ENCODE results near the gene TSC22D2. TPM values are rescaled to one million over a fixed set of nuclear protein-coding genes. Genes with fewer than 3 reads are reported as not detected.

The TSC22D2 gene
- total RNA-seq, 1 donor from 2014 or later, result 39.8 TPM

GRCh38 chr3:150454085-150454484 lies 46.0 kb downstream of the TSC22D2 start:
- TF ChIP-seq, protein P1, sequence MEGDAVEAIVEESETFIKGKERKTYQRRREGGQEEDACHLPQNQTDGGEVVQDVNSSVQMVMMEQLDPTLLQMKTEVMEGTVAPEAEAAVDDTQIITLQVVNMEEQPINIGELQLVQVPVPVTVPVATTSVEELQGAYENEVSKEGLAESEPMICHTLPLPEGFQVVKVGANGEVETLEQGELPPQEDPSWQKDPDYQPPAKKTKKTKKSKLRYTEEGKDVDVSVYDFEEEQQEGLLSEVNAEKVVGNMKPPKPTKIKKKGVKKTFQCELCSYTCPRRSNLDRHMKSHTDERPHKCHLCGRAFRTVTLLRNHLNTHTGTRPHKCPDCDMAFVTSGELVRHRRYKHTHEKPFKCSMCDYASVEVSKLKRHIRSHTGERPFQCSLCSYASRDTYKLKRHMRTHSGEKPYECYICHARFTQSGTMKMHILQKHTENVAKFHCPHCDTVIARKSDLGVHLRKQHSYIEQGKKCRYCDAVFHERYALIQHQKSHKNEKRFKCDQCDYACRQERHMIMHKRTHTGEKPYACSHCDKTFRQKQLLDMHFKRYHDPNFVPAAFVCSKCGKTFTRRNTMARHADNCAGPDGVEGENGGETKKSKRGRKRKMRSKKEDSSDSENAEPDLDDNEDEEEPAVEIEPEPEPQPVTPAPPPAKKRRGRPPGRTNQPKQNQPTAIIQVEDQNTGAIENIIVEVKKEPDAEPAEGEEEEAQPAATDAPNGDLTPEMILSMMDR (IDR thresholded peaks at IDR 0.05), result no peak
- peaks cover 46% of the 10 kb centered on the region for H3K4me1 Mint-ChIP-seq (ENCODE audit: low read depth)
- H3K36me3 Mint-ChIP-seq (ENCODE audit: low read depth), result peaks cover 12% of the 10 kb centered on the region
- no peaks in the 10 kb centered on the region for H3K27me3 Mint-ChIP-seq (ENCODE audit: low read depth)
- no peak overlapping the region for H3K4me3 Mint-ChIP-seq (ENCODE audit: unreplicated experiment)
- no peak overlapping the region for H3K27ac Mint-ChIP-seq (ENCODE audit: unreplicated experiment)
- DNase-seq (ENCODE audit: low spot score), result no peak
- H3K9me3 Mint-ChIP-seq (ENCODE audit: low read depth), result no peaks in the 10 kb centered on the region

DNA sequence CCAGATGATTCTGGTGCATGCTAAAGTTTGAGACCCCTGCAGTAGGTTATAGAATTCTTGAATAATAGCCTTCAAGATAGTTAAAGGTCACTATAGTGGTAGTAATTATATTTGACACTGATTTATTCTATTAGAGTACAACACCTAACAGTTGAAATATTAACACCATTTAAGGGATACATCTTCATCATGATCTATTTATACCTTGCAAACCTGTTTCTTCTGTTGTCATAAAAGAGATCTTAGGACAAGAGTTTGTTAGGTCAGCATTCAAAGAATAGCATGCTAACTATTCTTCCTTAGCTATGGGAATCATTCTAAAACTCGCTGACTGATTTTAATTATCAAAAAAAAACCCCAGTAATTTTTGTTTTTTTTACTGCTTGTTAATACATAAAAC lies 46.5 kb downstream of the TSC22D2 start:
- DNase-seq (ENCODE audit: low spot score), result no peak
- Mint-ChIP-seq H3K9me3 (ENCODE audit: low read depth) (no peaks in the 10 kb centered on the region), H3K4me3 (ENCODE audit: unreplicated experiment) (no peak overlapping the region), H3K27ac (ENCODE audit: unreplicated experiment) (peak overlapping the region; percentile 5), H3K27me3 (ENCODE audit: low read depth) (no peaks in the 10 kb centered on the region), H3K36me3 (ENCODE audit: low read depth) (peaks cover 13% of the 10 kb centered on the region), H3K4me1 (ENCODE audit: low read depth) (peaks cover 41% of the 10 kb centered on the region)
- TF ChIP-seq, protein P1 (IDR thresholded peaks at IDR 0.05), result no peak

DNA sequence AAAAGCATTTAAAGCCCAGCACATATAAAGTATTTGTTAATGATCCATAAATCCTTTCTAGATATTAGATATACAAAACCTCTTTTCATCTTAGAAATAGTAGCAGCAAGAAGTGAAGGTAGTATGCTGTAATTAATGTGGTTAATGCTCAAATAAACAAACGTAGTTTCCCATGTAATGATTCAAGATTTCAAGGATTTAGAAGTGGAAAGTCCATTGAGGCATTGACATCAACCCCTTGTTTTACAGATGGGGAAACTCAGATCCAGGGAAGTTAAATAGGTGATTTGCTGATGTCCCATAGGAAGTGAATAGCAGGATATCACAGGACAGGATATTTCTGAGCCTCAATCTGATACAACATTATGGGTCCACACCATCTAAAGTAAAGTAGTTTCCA lies 47.2 kb downstream of the TSC22D2 start:
- no peaks in the 10 kb centered on the region for H3K27me3 Mint-ChIP-seq (ENCODE audit: low read depth)
- H3K36me3 Mint-ChIP-seq (ENCODE audit: low read depth), result peaks cover 13% of the 10 kb centered on the region
- no peak overlapping the region for H3K4me3 Mint-ChIP-seq (ENCODE audit: unreplicated experiment)
- H3K9me3 Mint-ChIP-seq (ENCODE audit: low read depth), result no peaks in the 10 kb centered on the region
- peaks cover 33% of the 10 kb centered on the region for H3K4me1 Mint-ChIP-seq (ENCODE audit: low read depth)
- TF ChIP-seq, protein P1 (IDR thresholded peaks at IDR 0.05), result no peak
- H3K27ac Mint-ChIP-seq (ENCODE audit: unreplicated experiment), result no peak overlapping the region
- DNase-seq (ENCODE audit: low spot score), result no peak

DNA sequence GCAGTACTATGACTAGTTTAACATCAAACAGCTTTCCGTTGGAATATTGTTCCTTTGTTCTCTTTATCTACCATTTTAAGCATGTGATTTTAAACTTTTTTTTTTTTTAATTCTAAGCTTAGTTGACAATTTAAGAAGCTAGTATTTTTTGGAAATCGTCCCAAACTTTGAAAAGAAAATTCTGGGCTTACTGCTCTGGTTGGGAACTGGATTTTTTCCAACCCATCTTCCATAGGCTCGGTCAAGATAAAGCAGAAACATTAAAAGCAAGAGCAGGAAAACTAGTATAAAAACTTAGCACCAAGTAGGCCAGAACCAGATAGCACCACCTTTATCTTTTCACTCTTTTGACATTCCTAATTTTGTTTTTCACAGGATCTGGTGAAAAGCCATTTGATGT lies 49.9 kb downstream of the TSC22D2 start:
- Mint-ChIP-seq H3K4me1 (ENCODE audit: low read depth) (peaks cover 27% of the 10 kb centered on the region), H3K36me3 (ENCODE audit: low read depth) (peaks cover 20% of the 10 kb centered on the region), H3K27me3 (ENCODE audit: low read depth) (no peaks in the 10 kb centered on the region), H3K27ac (ENCODE audit: unreplicated experiment) (no peak overlapping the region), H3K4me3 (ENCODE audit: unreplicated experiment) (no peak overlapping the region), H3K9me3 (ENCODE audit: low read depth) (no peaks in the 10 kb centered on the region)
- TF ChIP-seq, protein P1 (IDR thresholded peaks at IDR 0.05), result no peak
- DNase-seq (ENCODE audit: low spot score), result no peak

DNA sequence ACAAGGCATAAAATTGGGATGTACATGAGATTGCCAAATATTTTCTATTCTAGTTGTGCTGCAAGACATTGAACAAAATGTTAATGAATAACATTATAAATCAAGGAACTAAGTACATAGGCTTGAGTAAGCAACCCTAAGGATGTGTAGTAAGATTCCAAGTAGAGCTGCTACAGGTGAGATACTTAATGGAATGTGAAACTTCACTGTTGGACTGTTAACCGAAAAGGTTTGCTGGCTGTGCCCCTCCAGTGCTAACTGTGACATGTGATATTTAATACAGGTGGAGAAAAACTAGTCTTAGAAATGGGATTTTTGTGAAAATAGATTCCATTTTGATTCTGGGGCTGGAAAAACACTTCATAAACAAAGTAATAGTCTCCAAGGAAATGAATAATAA lies 52.4 kb downstream of the TSC22D2 start:
- no peak overlapping the region for H3K4me3 Mint-ChIP-seq (ENCODE audit: unreplicated experiment)
- H3K9me3 Mint-ChIP-seq (ENCODE audit: low read depth), result no peaks in the 10 kb centered on the region
- TF ChIP-seq, protein P1 (IDR thresholded peaks at IDR 0.05), result no peak
- H3K4me1 Mint-ChIP-seq (ENCODE audit: low read depth), result peaks cover 19% of the 10 kb centered on the region
- H3K27ac Mint-ChIP-seq (ENCODE audit: unreplicated experiment), result no peak overlapping the region
- H3K36me3 Mint-ChIP-seq (ENCODE audit: low read depth), result peaks cover 20% of the 10 kb centered on the region
- DNase-seq (ENCODE audit: low spot score), result no peak
- H3K27me3 Mint-ChIP-seq (ENCODE audit: low read depth), result no peaks in the 10 kb centered on the region

Data from chondrocyte (in vitro differentiated cells).